ENCODE measurements around the gene NCF1. TPM values are rescaled to one million over a fixed set of nuclear protein-coding genes. Genes with fewer than 3 reads are reported as not detected.

Gene NCF1
- polyA plus RNA-seq, 1 donor from 2014 or later: 313 TPM

Other genes with a start within 250 kb of the NCF1 start
- gene GTF2I, start 116.3 kb upstream of the NCF1 start, polyA plus RNA-seq: 81.5 TPM
- 12.6 TPM for gene GTF2IRD2, start 77.6 kb downstream of the NCF1 start, polyA plus RNA-seq
- gene CASTOR2, start 190.7 kb downstream of the NCF1 start, polyA plus RNA-seq: not detected